Fibroblast of lung (primary cell): ENCODE data around the gene TMEM242.

Source experiments
- EZH2 ChIP-seq: IDR thresholded peaks from 2 replicates; pipeline ENCODE4 v1.5.1; 2012; ENCODE audit warnings: low read length, control low read depth, mild to moderate bottlenecking; ENCODE audit errors: missing control alignments
- TF ChIP-seq, protein P1 (sequence below), 2 donors: IDR thresholded peaks in 1 of 2; conservative IDR thresholded peaks in 1 of 2; 1 replicate in 1 of 2; 2 replicates in 1 of 2; pipeline ENCODE4 v1.5.1; 2011 to 2012; ENCODE audit warnings: low read length in 2 of 2, control low read depth in 1 of 2, inconsistent platforms in 1 of 2, low read depth in 1 of 2, mild to moderate bottlenecking in 1 of 2

- no peak for TF ChIP-seq EZH2
- TF ChIP-seq, protein P1, sequence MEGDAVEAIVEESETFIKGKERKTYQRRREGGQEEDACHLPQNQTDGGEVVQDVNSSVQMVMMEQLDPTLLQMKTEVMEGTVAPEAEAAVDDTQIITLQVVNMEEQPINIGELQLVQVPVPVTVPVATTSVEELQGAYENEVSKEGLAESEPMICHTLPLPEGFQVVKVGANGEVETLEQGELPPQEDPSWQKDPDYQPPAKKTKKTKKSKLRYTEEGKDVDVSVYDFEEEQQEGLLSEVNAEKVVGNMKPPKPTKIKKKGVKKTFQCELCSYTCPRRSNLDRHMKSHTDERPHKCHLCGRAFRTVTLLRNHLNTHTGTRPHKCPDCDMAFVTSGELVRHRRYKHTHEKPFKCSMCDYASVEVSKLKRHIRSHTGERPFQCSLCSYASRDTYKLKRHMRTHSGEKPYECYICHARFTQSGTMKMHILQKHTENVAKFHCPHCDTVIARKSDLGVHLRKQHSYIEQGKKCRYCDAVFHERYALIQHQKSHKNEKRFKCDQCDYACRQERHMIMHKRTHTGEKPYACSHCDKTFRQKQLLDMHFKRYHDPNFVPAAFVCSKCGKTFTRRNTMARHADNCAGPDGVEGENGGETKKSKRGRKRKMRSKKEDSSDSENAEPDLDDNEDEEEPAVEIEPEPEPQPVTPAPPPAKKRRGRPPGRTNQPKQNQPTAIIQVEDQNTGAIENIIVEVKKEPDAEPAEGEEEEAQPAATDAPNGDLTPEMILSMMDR (conservative IDR thresholded peaks at IDR 0.05 in 1 of 2, IDR thresholded peaks at IDR 0.05 in 1 of 2; ENCODE audit: low read depth in 1 of 2, low read length in 2 of 2): no peak
These were observed 4.9 kb upstream of the TMEM242 start for GRCh38 chr6:157328108-157328692.
